Frontal cortex (tissue), 4 donors: ENCODE results near the gene ETHE1. TPM values are rescaled to one million over a fixed set of nuclear protein-coding genes. Genes with fewer than 3 reads are reported as not detected.

ENCODE experiments used
- DNase-seq, 2 donors: peaks; one replicate each; pipeline ENCODE4 v3.0.0; 2012; ENCODE audit warnings: low spot score in 2 of 2
- FAIRE-seq: peaks from 2 replicates; lab custom pipeline; 2012; peaks lifted over from hg19 to GRCh38; lab: Jason Lieb, UNC
- total RNA-seq: library from RNA; depleted of rRNA; stranded (reverse); fragments of >200 nt; gene quantifications from one replicate; pipeline ENCODE4 v1.2.3, GENCODE V29; 2014
- donor health status: control.
- donor health status: control.
- donor health status: control.

ETHE1 gene
- total RNA-seq, 1 donor from 2014 or later, result 19.2 TPM

- no peak for FAIRE-seq
- no peak for DNase-seq
Observed at GRCh38 chr19:43469160-43469480, 57.9 kb downstream of the ETHE1 start.

DNA sequence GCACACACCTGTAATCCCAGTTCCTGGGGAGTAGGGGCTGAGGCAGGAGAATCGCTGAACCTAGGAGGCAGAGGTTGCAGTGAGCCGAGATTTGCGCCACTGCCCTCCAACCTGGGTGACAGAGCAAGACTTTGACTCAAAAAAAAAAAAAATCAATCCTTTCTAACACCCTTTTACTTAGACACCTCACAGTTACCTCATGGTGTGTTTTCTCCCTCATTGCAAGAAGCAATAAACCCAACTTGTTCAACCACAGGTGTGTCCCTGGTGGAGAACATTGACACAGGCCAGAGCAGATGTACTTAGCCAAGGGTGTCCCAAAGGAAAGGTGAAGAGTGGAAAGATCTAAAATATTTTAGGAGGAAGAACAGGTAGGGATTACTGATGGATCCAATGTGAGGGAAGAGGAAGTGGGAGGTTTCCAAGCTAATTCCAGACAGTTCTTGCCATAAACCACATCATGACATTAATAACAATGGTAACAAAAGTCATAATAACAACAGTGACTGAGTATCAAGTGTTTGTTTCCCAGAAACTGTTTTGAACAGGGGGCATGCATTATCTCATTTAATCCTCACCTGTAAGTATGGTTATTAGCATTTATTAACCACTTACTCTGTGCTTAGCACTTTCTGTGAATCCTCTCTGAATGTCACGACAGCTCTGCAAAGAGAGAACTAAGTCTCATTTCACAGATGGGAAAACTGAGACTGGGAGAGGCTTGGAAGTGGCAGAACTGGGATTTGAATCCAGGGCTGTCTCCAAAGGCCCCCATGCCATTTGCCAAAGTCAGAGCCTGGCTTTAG, 58.4 kb downstream of the ETHE1 start:
- DNase-seq (no peak), FAIRE-seq (no peak)

DNA sequence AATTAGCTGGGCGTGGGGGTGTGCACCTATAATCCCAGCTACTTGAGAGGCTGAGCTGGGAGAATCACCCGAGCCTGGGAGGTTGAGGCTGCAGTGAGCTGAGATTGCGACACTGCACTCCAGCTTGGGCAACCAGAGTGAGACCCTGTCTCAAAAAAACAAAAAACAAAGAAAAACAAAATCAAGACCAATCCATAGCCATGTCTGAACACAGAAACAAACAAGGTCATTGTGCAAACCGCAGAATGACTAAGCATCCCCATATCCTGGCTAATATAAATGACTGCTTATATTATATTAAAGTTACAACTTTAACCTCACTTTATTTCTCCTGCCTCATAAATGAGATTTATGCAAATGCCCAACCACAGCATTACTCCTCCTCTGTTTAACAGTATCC, 59.3 kb downstream of the ETHE1 start:
- DNase-seq (no peak), FAIRE-seq (no peak)

DNA sequence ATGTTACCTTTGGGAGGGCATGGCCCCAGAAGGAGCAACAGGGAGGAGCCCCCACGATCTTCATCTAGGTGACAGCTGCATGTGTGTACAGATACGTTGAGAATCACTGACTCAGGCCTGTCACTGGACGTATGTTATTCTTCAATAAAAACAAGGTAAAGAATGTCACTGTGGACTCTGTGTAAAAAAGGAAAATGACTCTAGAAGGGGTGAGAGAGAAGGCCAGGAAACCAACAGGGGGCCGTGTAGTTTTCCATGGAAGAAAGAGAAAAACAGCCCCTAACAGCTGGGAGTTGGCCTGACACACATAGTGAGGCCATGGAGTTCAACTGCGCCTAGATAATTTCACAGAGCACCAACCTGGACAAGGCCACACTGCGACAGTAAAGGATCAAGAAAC, 59.7 kb downstream of the ETHE1 start:
- DNase-seq, result no peak
- no peak for FAIRE-seq

DNA sequence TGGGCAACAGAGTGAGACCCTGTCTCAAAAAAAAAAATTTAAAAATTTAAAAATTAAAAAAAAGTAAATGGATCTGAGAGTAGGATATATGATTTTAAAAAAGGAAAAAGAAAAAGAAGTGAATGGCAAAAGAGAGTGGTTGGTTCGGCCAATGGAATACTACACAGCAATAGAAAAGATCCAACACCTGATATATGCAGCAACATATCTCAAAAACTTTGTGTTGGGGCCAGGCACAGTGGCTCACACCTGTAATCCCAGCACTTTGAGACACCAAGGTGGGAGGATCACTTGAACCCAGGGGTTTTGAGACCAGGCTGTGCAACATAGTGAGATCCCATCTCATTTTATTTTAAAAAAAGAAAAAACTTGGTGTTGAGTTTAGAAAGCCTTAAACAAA, 60.2 kb downstream of the ETHE1 start:
- no peak for DNase-seq
- no peak for FAIRE-seq

- no peak for FAIRE-seq
- no peak for DNase-seq
Observed at GRCh38 chr19:43465468-43466120, 61.4 kb downstream of the ETHE1 start, which contains the start of gene LYPD3. Gene LYPD3 (minus strand): TSS chr19:43465608. CDS start chr19:43465571, 37 bp downstream.

- FAIRE-seq, result no peak
- peak; percentile 49 to 71 for DNase-seq
Observed at GRCh38 chr19:43464134-43464775, 62.7 kb downstream of the ETHE1 start.

- no peak for FAIRE-seq
- DNase-seq, result peak; percentile 75 to 89
Observed at GRCh38 chr19:43463381-43464133, 63.4 kb downstream of the ETHE1 start.

DNA sequence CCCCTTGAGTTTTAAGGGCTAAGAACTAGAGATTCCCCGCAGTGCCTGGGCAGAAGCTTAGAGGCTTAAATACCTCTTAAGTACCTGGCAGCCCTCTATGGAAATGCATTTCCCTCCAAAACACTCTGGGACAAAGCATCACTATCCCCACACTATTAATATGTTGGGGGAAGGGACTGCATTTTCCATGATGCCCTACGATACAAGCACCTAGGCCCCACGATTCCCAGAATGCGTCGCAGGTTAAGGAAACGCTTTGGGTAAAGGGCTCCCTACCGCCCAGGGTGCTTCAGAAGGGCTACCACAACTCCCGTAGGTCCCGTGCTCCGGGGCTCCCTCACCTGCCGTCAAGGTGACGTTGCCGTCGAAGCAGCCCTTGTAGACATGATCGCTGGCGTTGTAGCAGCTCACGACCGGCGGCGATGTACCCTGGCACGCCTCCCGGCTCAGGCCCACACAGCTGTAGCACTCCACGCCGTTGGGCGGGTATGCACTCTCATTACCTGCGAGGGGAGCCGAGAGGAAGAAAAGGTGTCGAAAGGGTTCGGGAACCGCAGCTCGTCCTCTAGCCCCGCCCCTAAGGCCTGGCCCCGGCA, 64.1 kb downstream of the ETHE1 start:
- no peak for DNase-seq
- FAIRE-seq, result no peak

- DNase-seq, result no peak
- FAIRE-seq, result no peak
Observed at GRCh38 chr19:43462383-43462782, 64.6 kb downstream of the ETHE1 start.

- FAIRE-seq (no peak), DNase-seq (no peak)
Observed at GRCh38 chr19:43461303-43461702, 65.7 kb downstream of the ETHE1 start.

DNA sequence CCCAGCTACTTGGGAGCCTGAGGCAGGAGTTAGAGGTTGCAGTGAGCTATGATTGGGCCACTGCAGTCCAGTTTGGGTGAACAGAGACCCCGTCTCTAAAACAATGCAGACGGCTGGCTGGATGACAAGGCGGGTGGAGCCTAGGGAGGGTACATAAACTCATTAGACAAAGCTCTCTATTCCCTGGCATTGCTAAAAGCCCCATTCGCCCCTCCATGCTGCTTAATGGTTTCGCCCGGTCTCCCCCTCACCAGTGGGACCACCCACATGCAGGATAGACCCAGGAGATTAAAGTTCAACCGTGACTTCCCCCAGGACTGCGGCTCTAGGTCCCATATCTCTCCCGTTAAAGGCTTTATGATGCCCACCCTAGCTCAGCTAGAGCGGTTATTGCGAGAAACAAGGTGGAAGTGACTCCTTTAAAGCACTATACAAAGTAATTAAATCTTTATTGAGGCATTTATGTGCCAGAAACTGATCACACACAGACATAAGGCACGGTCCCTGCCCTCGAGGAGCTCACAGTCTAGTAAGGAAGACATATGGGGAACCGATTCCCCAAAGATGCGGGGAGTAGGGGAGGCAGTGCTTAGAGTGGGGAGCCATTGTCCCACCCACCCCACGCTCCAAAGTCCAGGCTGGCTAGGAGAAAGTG, 66.5 kb downstream of the ETHE1 start:
- no peak for DNase-seq

DNA sequence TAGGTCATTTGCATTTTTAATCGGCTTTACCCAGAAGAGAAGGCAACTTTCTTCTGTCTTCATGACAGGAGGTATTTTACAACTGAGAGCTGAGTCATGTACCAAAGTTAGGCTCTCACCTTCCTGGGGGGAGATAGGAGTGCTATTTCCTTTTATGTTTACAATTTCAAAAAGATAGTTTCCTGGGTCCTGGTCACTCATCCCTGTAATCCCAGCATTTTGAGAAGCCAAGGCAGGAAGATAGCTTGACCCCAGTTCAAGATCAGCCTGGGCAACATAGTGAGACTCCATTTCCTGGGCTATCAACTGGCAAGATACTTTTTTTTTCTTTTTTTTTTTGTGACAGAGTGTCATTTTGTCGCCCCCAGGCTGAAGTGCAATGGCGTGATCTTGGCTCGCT, 69.2 kb downstream of the ETHE1 start:
- no peak for FAIRE-seq
- DNase-seq, result no peak

More for the DNA sequence above, 66.5 kb downstream of the ETHE1 start:
- no peak for FAIRE-seq

Other genes with a start within 250 kb of the ETHE1 start
- gene CD177, start 173.5 kb downstream of the ETHE1 start, total RNA-seq, result 1.2 TPM
- gene TEX101, start 112.3 kb downstream of the ETHE1 start, total RNA-seq, result not detected
- gene LYPD3, start 61.6 kb downstream of the ETHE1 start, total RNA-seq, result under 0.01 TPM
- gene PHLDB3, start 22.5 kb downstream of the ETHE1 start, total RNA-seq, result 1.2 TPM
- gene ZNF575, start 6.0 kb upstream of the ETHE1 start, total RNA-seq, result 0.82 TPM
- 13.9 TPM for gene XRCC1, start 48.3 kb upstream of the ETHE1 start, total RNA-seq
- 6.9 TPM for gene PINLYP, start 48.6 kb upstream of the ETHE1 start, total RNA-seq
- 140 TPM for gene IRGQ, start 68.9 kb upstream of the ETHE1 start, total RNA-seq
- 5.3 TPM for gene ZNF576, start 69.4 kb upstream of the ETHE1 start, total RNA-seq
- not detected for gene SRRM5, start 84.9 kb upstream of the ETHE1 start, total RNA-seq
- gene ZNF428, start 92.4 kb upstream of the ETHE1 start, total RNA-seq, result 157 TPM
- 93.3 TPM for gene CADM4, start 112.6 kb upstream of the ETHE1 start, total RNA-seq
- 2.9 TPM for gene PLAUR, start 143.0 kb upstream of the ETHE1 start, total RNA-seq
- not detected for gene IRGC, start 188.9 kb upstream of the ETHE1 start, total RNA-seq
- 6.9 TPM for gene SMG9, start 227.8 kb upstream of the ETHE1 start, total RNA-seq